NCI-H1417 (cell line): ENCODE results near the gene ST8SIA4.

Source experiments
- DNase-seq, 3 experiments: peaks; one replicate each; lab custom pipeline; 2025; lab: John Stamatoyannopoulos, UW

ST8SIA4 gene

GRCh38 chr5:100779669-100780375 lies 123.3 kb downstream of the ST8SIA4 start:
- DNase-seq = no peak

DNA sequence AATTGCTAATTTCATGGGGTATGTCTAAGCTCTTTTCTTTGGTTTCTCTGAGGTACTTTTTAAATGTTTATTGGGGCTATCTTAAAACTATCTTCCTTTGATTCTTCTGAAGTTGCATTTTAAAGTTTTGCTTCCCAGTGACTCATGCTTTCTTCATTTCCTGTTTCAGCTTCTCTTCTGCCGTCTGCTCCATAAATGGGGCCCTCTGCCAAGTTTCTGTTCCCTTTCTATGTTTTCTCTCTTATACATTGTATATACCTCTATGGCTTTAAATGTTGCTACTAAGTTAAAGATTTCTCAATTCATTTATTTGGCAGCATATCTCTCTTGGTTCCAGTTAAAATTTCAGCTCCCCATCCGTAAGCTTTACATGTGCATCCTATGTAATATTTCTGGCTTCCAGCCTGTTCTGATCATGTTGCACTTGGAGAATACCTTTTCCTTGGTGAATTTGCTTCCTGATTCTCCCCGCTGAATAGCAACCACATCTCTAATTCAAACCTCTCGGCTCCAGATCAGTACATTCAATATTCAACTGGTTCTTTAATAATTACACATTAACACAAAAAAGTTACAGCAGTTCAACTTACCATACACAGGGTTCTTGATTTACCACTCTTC lies 125.3 kb downstream of the ST8SIA4 start:
- DNase-seq = no peak

GRCh38 chr5:100775533-100775855 lies 127.6 kb downstream of the ST8SIA4 start:
- DNase-seq = no peak

- DNase-seq = peak; percentile 29 to 65 (median 54)
Observed at GRCh38 chr5:100772548-100772947, 130.5 kb downstream of the ST8SIA4 start.

DNA sequence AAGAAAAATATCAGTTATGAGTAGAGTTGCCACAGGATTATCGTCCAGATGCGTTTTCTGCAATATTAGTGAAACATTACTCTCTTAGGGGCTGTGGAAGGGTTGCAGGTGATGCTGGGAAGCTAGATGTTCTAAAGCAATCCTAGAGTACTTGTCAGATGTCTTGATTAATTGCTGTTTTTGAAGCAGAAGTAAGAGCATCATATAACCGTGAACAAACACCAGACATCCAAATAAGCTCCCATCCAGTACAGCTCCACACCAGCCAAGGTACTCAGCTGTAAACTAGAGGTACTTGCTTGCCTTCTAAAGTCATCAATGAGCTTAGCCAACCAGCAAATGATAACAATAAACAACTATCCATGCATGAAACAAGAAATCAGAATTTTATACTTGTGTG lies 131.1 kb downstream of the ST8SIA4 start:
- DNase-seq = peak; percentile 29 to 68 (median 31)

GRCh38 chr5:100771181-100771580 lies 131.9 kb downstream of the ST8SIA4 start:
- no peak for DNase-seq

DNA sequence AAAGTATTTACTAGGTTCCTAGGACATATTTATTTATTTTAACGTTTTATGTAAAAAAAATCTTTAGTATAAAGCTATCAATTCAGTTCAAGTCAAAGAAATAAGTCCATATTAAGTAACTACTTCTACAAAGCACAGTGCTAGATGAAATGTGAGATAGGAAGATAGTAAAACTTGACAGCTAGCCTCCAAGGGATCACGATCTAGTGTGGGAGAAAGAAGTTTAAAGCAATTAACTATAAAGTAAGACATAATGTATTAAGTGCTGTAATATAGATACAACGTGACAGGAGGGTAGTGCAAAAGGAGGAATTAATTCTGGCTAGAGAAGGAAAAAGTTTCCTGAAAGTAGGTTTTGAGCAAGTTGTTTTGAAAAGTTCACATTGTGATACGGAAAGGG lies 134.9 kb downstream of the ST8SIA4 start:
- DNase-seq = no peak

DNA sequence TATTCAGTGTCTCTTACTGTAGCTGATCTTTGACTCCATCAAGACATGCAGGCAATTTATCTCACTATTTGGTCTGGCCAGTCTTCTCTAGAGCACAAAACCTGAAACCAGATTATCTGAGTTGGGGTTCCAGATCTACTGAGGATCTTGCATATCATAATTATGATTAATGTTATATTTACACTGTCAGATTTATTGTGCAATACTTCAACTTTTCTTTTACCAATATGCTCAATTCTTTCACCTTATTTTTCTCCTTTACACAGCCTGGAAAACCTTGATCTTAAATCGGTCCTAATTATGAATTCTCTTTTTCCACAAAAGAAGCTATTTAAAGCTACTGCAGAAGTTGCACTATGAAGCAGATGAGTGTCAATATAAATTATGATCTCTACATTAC lies 140.1 kb downstream of the ST8SIA4 start:
- DNase-seq = no peak

- DNase-seq = no peak
Observed at GRCh38 chr5:100762108-100762507, 141.0 kb downstream of the ST8SIA4 start.

DNA sequence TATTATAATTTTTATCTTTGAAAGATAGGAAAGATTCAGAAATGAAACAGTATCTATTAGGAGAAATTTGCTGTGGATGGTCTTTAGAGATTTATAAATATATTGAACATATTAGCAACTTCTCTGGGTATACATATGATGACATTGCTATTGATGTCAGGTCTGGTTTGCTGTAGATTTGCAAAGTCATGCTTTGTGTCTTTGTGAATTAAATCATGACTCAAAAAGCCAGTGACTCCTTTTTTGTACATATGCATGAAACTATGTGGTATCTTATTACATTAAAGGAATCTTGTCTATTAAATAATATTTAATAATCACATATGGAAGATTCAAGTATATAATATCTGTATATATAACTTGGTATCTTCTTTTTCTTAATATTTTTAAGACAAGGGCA lies 141.9 kb downstream of the ST8SIA4 start:
- no peak for DNase-seq

DNA sequence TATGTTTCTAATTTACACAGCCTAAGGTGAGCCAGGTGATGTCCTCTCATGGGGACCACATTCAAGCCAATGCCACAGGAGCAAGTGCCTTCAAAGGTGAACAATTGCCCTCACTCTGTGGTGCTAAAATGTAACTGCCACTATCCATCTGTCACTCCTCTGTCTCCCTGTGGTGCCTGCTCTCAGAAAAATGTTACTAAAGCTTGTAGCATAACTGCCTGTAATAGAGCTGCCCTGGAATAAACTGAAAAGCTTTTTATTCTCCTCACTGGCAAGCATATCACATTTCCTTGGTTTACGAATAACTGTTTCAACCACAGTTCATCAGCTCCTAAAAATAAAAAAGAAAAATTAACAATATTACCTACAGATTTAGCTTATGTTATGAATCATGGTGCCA lies 142.4 kb downstream of the ST8SIA4 start:
- peak in 1 of 3 experiments; percentile 6 for DNase-seq

GRCh38 chr5:100758780-100759179 lies 144.3 kb downstream of the ST8SIA4 start:
- DNase-seq = peak in 2 of 3 experiments; percentile 13 to 20

- no peak for DNase-seq
Observed at GRCh38 chr5:100758306-100758705, 144.8 kb downstream of the ST8SIA4 start.

- DNase-seq = no peak
Observed at GRCh38 chr5:100757618-100758017, 145.5 kb downstream of the ST8SIA4 start.
